Measurements from ENCODE around the gene TMEM86B. TPM values are rescaled to one million over a fixed set of nuclear protein-coding genes. Genes with fewer than 3 reads are reported as not detected.

TMEM86B gene
- total RNA-seq (1 to 10 TPM; 1.9 to 2.7 TPM), polyA plus RNA-seq (ENCODE audit: insufficient read length in 6 of 6) (1 to 10 TPM; 2.3 to 4.4 (median 2.7) TPM)
- long read RNA-seq, donor 1, partial matches to known transcripts: 0 of 5 reads
- long read RNA-seq, donor 1, other reads (novel, unspliced or antisense): 0 of 5 reads
- long read RNA-seq, donor 2, partial matches to known transcripts: 0 of 5 reads
- long read RNA-seq, donor 2, other reads (novel, unspliced or antisense): 0 of 5 reads
- long read RNA-seq, donor 3: 0 reads
- long read RNA-seq, donor 4: 0 reads
- long read RNA-seq, donor 5, partial matches to known transcripts: 0 of 1 reads
- long read RNA-seq, donor 5, other reads (novel, unspliced or antisense): 0 of 1 reads
- long read RNA-seq, donor 6, partial matches to known transcripts: 0 of 2 reads
- long read RNA-seq, donor 6, other reads (novel, unspliced or antisense): 0 of 2 reads
- long read RNA-seq, donor 7: 0 reads
- long read RNA-seq, donor 8: 0 reads
- long read RNA-seq, donor 9: 0 reads
- long read RNA-seq, donor 10: 0 reads
- long read RNA-seq, donor 11: 0 reads
- long read RNA-seq, donor 12, partial matches to known transcripts: 0 of 2 reads
- long read RNA-seq, donor 12, other reads (novel, unspliced or antisense): 0 of 2 reads

GRCh38 chr19:55228403-55229031 is at the start of gene TMEM86B:
Gene TMEM86B, minus strand, starts transcription at chr19:55228763. Its CDS starts 22 bp downstream, at chr19:55228741.
- DNase-seq (peak in 1 of 4 donors; percentile 42), ATAC-seq (no peak)
- Histone ChIP-seq H3K4me3 (no peak within 1 kb of the TSS), H3K4me1 (no peaks in the 10 kb centered on the region), H3K27me3 (no peaks in the 10 kb centered on the region), H3K27ac (no peak within 1 kb of the TSS), H3K36me3 (peaks cover 0 to 88% of the 10 kb centered on the region in 2 donors), H3K9me3 (no peaks in the 10 kb centered on the region)
- intact Hi-C loops (cut with DNase I): no loop called here
- no peak for TF ChIP-seq CTCF (IDR thresholded peaks at IDR 0.05)

GRCh38 chr19:55277494-55277893 is 48.9 kb upstream of the TMEM86B start:
- ATAC-seq (no peak), DNase-seq (peak in 1 of 4 donors; percentile 51)
- H3K27me3 ChIP-seq: peaks cover 0 to 5% of the 10 kb centered on the region in 2 donors
- intact Hi-C loops (cut with DNase I): no loop called here
- H3K4me3 ChIP-seq: no peak overlapping the region
- H3K4me1 ChIP-seq: peaks cover 8 to 16% of the 10 kb centered on the region in 2 donors
- H3K9me3 ChIP-seq: no peaks in the 10 kb centered on the region
- TF ChIP-seq CTCF (IDR thresholded peaks at IDR 0.05): no peak
- no peak overlapping the region for H3K27ac ChIP-seq
- peaks cover 0 to 48% of the 10 kb centered on the region in 2 donors for H3K36me3 ChIP-seq

- DNase-seq (peak in 1 of 4 donors; percentile 60), ATAC-seq (no peak)
- Histone ChIP-seq H3K9me3 (no peaks in the 10 kb centered on the region), H3K27me3 (no peaks in the 10 kb centered on the region), H3K36me3 (peaks cover 0 to 55% of the 10 kb centered on the region in 2 donors), H3K4me3 (no peak overlapping the region), H3K4me1 (peaks cover 8 to 16% of the 10 kb centered on the region in 2 donors), H3K27ac (no peak overlapping the region)
- intact Hi-C loops (cut with DNase I): no loop called here
- no peak for TF ChIP-seq CTCF (IDR thresholded peaks at IDR 0.05)
Measured at GRCh38 chr19:55276720-55277430, 48.3 kb upstream of the TMEM86B start.

DNA sequence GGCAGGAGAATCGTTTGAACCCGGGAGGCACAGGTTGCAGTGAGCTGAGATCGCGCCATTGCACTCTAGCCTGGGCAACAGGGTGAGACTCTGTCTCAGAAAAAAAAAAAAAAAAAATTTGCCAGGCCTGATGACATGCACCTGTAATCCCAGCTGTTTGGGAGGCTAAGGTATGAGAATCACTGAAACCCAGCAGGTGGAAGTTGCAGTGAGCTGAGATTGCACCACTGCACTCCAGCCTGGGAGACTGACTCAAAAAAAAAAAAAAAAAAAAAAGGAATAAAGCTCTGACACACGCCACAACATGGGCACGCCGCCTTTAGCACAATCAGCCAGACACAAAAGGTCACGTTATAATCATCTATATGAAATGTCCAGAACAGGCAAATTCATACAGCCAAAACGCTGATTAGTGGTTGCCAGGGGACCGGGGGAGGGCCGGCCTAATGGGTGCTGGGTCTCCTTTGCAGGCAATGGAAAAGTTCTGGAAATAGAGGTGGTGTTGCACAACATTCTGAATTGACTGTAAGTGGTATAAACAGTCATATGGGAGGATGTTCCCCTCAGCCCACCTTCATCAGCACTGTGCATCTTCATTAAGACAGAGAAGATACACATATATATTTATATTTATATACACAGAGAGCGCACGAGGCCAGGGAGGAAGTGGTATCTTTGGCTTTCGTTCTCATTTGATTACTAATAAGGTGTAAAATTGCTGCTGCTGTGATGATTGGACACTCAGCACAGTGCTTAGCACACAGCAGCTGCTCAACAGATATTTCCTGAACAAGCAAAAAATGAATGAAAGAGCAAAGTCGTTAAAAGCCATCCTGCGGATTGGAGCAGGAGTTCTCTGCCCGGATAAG is 47.5 kb upstream of the TMEM86B start:
- H3K27me3 ChIP-seq: no peaks in the 10 kb centered on the region
- intact Hi-C loops (cut with DNase I): no loop called here
- H3K9me3 ChIP-seq: no peaks in the 10 kb centered on the region
- ATAC-seq: no peak
- peak in 1 of 4 donors; percentile 44 for DNase-seq
- peaks cover 0 to 56% of the 10 kb centered on the region in 2 donors for H3K36me3 ChIP-seq
- TF ChIP-seq CTCF (IDR thresholded peaks at IDR 0.05): no peak
- H3K4me1 ChIP-seq: peaks cover 8 to 16% of the 10 kb centered on the region in 2 donors
- H3K27ac ChIP-seq: no peak overlapping the region
- no peak overlapping the region for H3K4me3 ChIP-seq

Data from left lung (tissue), 14 donors.